Lower leg skin (tissue), 3 donors: ENCODE results near the gene GPBAR1.

Experiments
- CTCF ChIP-seq, 3 donors: fragments of 450-650 bp; IDR thresholded peaks; one replicate each; pipeline ENCODE4 v1.5.1; 2016; ENCODE audit warnings: antibody characterized with exemption in 3 of 3, mild to moderate bottlenecking in 3 of 3, moderate library complexity in 2 of 3
- POLR2A ChIP-seq, 2 donors: fragments of 450-650 bp; IDR thresholded peaks; one replicate each; pipeline ENCODE4 v1.6.1; 2016 to 2017; ENCODE audit warnings: antibody characterized with exemption in 2 of 2, mild to moderate bottlenecking in 1 of 2, moderate library complexity in 1 of 2

- no peak for TF ChIP-seq CTCF (IDR thresholded peaks at IDR 0.05)
- no peak for TF ChIP-seq POLR2A (IDR thresholded peaks at IDR 0.05)
These were observed 4.8 kb downstream of the GPBAR1 start for GRCh38 chr2:218265626-218266025.
